ENCODE results near the gene PHC2. TPM values are rescaled to one million over a fixed set of nuclear protein-coding genes. Genes with fewer than 3 reads are reported as not detected.

PHC2 gene
- total and polyA plus RNA-seq, 3 donors from 2014 or later, result 121 to 178 (median 130) TPM

DNA sequence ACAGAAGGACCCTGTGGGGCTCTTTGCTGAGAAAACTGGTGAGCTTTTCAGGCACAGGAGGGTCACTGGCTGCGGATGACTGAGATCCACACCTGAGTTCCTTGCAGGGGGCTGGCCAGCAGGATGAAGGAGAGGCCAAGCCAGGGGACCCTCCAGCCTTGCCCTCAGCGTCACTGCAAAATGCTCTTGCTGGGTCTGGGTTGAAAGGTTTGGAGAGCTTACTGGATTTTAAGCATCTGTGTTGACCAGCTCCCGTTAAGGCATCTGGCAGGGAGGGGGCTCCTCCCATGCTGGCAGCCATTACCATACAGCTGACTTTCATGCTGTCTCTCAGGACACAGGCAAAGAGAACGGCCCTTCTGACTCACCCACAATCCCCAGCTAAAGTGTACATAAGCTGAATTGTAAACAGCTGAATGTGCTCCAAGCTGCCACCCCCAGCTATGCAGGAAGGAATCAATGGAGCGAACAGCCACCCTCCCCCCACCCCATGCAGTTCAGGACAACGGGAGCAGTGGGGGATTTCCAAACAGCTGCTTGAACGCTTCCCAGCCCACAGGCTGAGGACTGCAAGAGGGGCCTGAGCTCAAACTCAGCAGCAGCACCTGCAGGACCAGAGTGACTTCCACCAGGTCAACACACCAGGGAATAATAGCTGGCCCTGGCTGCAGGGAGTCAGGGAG, 88.7 kb downstream of the PHC2 start:
- Histone ChIP-seq H3K4me1 (peaks cover 67% of the 10 kb centered on the region), H3K9me3 (no peaks in the 10 kb centered on the region), H3K27ac (peak overlapping the region in 1 of 2 donors; percentile 43), H3K27me3 (no peaks in the 10 kb centered on the region), H3K36me3 (ENCODE audit: low read depth, missing control alignments) (no peaks in the 10 kb centered on the region), H3K4me3 (no peak overlapping the region)
- intact Hi-C loops (cut with DNase I; ENCODE audit: low total_unique reads), result no loop called here
- DNase-seq, result peak; percentile 56
- 27 to 44% methylated on average over 3 to 7 of the region's 7 CpGs for WGBS, 2 donors
- TF ChIP-seq POLR2A (IDR thresholded peaks at IDR 0.05), result no peak
- TF ChIP-seq, protein P1, sequence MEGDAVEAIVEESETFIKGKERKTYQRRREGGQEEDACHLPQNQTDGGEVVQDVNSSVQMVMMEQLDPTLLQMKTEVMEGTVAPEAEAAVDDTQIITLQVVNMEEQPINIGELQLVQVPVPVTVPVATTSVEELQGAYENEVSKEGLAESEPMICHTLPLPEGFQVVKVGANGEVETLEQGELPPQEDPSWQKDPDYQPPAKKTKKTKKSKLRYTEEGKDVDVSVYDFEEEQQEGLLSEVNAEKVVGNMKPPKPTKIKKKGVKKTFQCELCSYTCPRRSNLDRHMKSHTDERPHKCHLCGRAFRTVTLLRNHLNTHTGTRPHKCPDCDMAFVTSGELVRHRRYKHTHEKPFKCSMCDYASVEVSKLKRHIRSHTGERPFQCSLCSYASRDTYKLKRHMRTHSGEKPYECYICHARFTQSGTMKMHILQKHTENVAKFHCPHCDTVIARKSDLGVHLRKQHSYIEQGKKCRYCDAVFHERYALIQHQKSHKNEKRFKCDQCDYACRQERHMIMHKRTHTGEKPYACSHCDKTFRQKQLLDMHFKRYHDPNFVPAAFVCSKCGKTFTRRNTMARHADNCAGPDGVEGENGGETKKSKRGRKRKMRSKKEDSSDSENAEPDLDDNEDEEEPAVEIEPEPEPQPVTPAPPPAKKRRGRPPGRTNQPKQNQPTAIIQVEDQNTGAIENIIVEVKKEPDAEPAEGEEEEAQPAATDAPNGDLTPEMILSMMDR (IDR thresholded peaks at IDR 0.05), result no peak

DNA sequence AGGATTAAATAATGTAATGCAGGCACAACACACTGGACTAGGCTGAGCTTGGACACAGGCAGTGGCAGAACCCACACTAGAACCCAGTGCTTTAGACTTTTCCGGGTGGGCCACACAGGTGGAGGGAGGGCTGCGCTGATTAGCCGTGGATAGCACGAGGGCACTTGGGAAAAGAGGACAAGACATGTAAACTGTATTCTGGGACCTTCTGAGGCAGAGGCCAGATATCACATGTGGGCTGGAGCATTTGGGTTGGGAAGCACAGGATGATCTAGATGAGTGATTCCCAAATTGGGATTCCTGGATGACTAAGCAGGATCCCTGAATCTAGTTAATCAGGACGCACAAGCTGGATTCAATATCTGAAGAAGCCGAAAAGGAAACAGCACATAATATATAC, 89.7 kb downstream of the PHC2 start:
- peak overlapping the region; percentile 8 to 43 for H3K27ac ChIP-seq
- no peak overlapping the region for H3K4me3 ChIP-seq
- WGBS, 2 donors, result 61 to 66% methylated on average over 6 of the region's 6 CpGs
- intact Hi-C loops (cut with DNase I; ENCODE audit: low total_unique reads), result no loop called here
- no peak for DNase-seq
- H3K9me3 ChIP-seq, result no peaks in the 10 kb centered on the region
- TF ChIP-seq, protein P1 (IDR thresholded peaks at IDR 0.05), result no peak
- no peak for TF ChIP-seq POLR2A (IDR thresholded peaks at IDR 0.05)
- H3K27me3 ChIP-seq, result no peaks in the 10 kb centered on the region
- no peaks in the 10 kb centered on the region for H3K36me3 ChIP-seq (ENCODE audit: low read depth, missing control alignments)
- H3K4me1 ChIP-seq, result peaks cover 61% of the 10 kb centered on the region

DNA sequence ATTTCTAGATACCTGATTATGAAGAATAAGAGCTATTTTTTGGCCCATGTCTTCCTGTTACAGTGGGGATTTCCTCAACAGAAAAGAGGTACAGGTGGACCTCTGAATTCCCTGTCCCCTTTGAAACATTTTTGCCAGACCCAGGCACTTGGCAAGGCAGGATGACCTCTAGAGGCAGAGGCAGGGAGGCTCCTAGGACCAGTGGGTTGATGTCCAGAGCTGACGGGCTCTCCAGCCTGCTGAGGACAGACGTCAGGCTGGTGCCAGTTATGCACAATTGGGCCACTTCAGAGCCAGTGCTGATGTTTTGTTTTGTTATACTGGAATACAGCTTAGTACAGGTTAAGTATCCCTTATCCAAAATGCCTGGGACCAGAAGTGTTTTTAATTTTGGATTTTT, 91.5 kb downstream of the PHC2 start:
- no peak for TF ChIP-seq POLR2A (IDR thresholded peaks at IDR 0.05)
- TF ChIP-seq, protein P1 (IDR thresholded peaks at IDR 0.05), result no peak
- Histone ChIP-seq H3K4me3 (no peak overlapping the region), H3K36me3 (ENCODE audit: low read depth, missing control alignments) (no peaks in the 10 kb centered on the region), H3K4me1 (peaks cover 61% of the 10 kb centered on the region), H3K27ac (peak overlapping the region; percentile 66 to 75), H3K27me3 (no peaks in the 10 kb centered on the region), H3K9me3 (no peaks in the 10 kb centered on the region)
- intact Hi-C loops (cut with DNase I; ENCODE audit: low total_unique reads), result no loop called here
- DNase-seq, result peak; percentile 36
- WGBS, 2 donors, result 51 to 60% methylated on average over 2 of the region's 2 CpGs

DNA sequence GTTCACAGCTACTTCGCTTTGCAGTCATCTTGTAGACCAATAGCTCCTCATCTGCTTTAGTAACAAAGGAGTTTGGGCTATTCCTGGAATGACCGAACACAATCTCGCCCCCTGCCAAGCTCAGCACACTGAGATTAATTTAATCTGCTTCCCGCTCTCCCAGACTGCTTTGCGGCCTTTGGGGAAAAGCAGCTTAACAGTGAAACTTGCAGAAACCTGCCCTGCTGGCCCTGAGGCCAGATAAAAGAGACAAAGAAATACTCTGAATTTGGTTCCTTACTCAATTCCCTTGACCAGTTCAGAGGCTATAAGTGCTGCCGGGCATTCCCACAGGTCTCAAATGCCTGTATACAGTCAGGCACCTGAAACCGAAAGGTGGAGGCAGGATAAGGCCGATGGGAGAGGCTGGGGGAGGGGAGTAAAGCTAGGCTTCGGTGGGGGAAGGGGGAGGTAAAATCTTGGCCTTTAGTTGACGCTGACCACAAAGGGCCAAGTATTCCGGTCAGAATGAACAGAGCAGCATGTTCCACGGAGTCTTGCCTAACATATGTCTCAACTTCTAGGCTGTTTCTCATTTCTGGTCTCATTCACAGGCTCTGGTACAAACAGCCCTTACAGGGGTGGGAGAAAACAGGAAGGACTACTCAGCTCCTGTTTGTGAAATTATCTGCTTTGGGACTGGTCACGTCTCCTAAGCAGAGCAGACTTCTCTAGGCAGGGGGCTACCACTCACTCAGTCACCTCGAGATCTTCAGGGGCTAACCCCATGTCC, 92.3 kb downstream of the PHC2 start:
- WGBS, 2 donors, result 30 to 34% methylated on average over 14 of the region's 14 CpGs
- Histone ChIP-seq H3K4me1 (peaks cover 69% of the 10 kb centered on the region), H3K36me3 (ENCODE audit: low read depth, missing control alignments) (no peaks in the 10 kb centered on the region), H3K27ac (peak overlapping the region; percentile 66 to 75), H3K27me3 (no peaks in the 10 kb centered on the region), H3K4me3 (no peak overlapping the region), H3K9me3 (no peaks in the 10 kb centered on the region)
- DNase-seq, result peak; percentile 79
- intact Hi-C loops (cut with DNase I; ENCODE audit: low total_unique reads), result no loop called here
- no peak for TF ChIP-seq POLR2A (IDR thresholded peaks at IDR 0.05)
- TF ChIP-seq, protein P1 (IDR thresholded peaks at IDR 0.05), result no peak
